Peyer's patch (tissue), 4 donors: Measurements from ENCODE around the gene CCDC63. TPM values are rescaled to one million over a fixed set of nuclear protein-coding genes. Genes with fewer than 3 reads are reported as not detected.

Source experiments
- DNase-seq, 3 donors: peaks; one replicate each; pipeline ENCODE4 v3.0.0-alpha.2; 2017 to 2019
- H3K27ac ChIP-seq, 4 donors: fragments of 200-600 bp; sonication (generic); one replicate each; pipeline ENCODE4 v1.5.1; 2016 to 2019
- H3K27me3 ChIP-seq, 2 donors: fragments of 200-600 bp; sonication (generic); one replicate each; pipeline ENCODE4 v1.5.1; 2019
- H3K36me3 ChIP-seq, 3 donors: fragments of 200-600 bp; sonication (generic); one replicate each; pipeline ENCODE4 v1.5.1; 2016 to 2019
- H3K4me1 ChIP-seq, 4 donors: fragments of 200-600 bp; sonication (generic); one replicate each; pipeline ENCODE4 v1.5.1; 2016 to 2019
- H3K4me3 ChIP-seq, 4 donors: fragments of 200-600 bp; sonication (generic); 1 replicate in 3 of 4; 2 replicates in 1 of 4; pipeline ENCODE4 v1.5.1; 2016 to 2019; ENCODE audit warnings: mild to moderate bottlenecking in 1 of 4
- H3K9me3 ChIP-seq, 4 donors: fragments of 200-600 bp; sonication (generic); one replicate each; pipeline ENCODE4 v1.5.1; 2016 to 2019; ENCODE audit warnings: mild to moderate bottlenecking in 1 of 4
- POLR2A ChIP-seq, 2 donors: fragments of 450-650 bp; IDR thresholded peaks; one replicate each; pipeline ENCODE4 v1.5.1; 2017; ENCODE audit warnings: antibody characterized with exemption in 2 of 2, mild to moderate bottlenecking in 2 of 2, moderate library complexity in 2 of 2
- total RNA-seq, 4 donors: library from RNA; depleted of rRNA; stranded (reverse); fragments of >200 nt; gene quantifications; one replicate each; pipeline ENCODE4 v1.1.0, GENCODE V29; 2016
- TF ChIP-seq, protein P1 (sequence below), 6 experiments: fragments of 450-650 bp in 4 of 6; fragments of 200-600 bp in 2 of 6; sonication (generic) in 1 of 6; IDR thresholded peaks; one replicate each; pipeline ENCODE4 v1.5.1; 2017 to 2019; ENCODE audit warnings: antibody characterized with exemption in 6 of 6, mild to moderate bottlenecking in 3 of 6, moderate library complexity in 1 of 6

The CCDC63 gene
- total RNA-seq = not detected

DNA sequence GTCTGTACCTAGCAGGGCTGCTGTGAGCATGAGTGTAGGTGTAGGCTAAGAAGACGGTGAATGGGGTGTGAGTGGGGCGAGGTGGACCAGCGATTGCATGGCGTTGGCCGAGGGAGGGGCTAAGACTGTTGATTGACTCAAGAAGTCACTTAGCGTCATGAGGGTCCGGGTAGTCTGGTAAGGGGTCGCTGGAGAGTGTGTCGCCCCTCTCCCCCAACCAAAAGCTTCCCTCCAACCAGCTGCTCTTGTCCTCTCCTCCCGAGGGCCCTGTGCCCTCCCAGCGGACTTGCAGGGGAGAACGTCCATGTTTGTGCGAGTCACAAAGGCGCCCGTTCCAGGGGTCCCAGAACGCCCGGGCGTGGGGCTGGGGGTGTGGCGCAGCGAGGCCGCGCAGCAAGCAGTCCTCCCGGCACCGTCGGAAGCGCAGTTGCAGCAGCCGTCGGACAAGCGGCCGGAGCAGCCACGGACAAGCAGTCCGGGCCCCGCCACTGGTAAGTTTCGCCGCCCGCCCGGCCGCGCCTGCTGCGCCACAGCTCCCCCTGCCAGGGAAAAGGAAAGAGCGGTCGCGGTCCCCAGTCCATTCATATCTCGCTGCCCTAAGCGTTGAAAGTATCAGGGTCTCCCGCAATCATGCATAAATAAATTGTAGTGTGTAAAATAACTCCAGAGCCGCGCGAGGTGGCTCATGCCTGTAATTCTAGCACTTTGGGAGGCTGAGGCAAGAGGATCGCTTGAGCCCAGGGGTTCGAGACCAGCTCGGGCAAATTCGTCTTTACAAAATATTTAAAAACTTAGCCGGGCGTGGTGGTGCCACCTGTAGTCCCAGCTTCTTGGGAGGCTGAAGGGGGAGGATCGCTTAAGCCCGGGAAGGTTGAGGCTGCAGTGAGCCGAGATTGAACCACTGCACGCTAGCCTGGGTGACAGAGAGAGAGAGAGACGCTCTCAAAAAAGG lies at the start of gene CCDC63:
CCDC63 (plus strand) TSS at position 373 of the 952 bp plus-strand sequence. CDS start 5,968 bp downstream, outside the sequence.
- Histone ChIP-seq H3K27ac (peak within 1 kb of the TSS in 1 of 4 donors; percentile 7), H3K27me3 (no peaks in the 10 kb centered on the region), H3K4me1 (peaks cover 0 to 3% (median 0%) of the 10 kb centered on the region in 4 donors), H3K4me3 (peak within 1 kb of the TSS; percentile 24 to 43 (median 40)), H3K36me3 (no peaks in the 10 kb centered on the region), H3K9me3 (no peaks in the 10 kb centered on the region)
- peak; percentile 51 to 76 (median 70) for DNase-seq
- TF ChIP-seq, protein P1, sequence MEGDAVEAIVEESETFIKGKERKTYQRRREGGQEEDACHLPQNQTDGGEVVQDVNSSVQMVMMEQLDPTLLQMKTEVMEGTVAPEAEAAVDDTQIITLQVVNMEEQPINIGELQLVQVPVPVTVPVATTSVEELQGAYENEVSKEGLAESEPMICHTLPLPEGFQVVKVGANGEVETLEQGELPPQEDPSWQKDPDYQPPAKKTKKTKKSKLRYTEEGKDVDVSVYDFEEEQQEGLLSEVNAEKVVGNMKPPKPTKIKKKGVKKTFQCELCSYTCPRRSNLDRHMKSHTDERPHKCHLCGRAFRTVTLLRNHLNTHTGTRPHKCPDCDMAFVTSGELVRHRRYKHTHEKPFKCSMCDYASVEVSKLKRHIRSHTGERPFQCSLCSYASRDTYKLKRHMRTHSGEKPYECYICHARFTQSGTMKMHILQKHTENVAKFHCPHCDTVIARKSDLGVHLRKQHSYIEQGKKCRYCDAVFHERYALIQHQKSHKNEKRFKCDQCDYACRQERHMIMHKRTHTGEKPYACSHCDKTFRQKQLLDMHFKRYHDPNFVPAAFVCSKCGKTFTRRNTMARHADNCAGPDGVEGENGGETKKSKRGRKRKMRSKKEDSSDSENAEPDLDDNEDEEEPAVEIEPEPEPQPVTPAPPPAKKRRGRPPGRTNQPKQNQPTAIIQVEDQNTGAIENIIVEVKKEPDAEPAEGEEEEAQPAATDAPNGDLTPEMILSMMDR (IDR thresholded peaks at IDR 0.05) = peak in 5 of 6 experiments; percentile 6 to 37 (median 28)
- no peak for TF ChIP-seq POLR2A (IDR thresholded peaks at IDR 0.05)

- peaks cover 0 to 4% (median 0%) of the 10 kb centered on the region in 4 donors for H3K9me3 ChIP-seq
- DNase-seq = no peak
- H3K36me3 ChIP-seq = no peaks in the 10 kb centered on the region
- H3K4me1 ChIP-seq = no peaks in the 10 kb centered on the region
- no peaks in the 10 kb centered on the region for H3K27me3 ChIP-seq
- H3K27ac ChIP-seq = no peak overlapping the region
- TF ChIP-seq POLR2A (IDR thresholded peaks at IDR 0.05) = no peak
- TF ChIP-seq, protein P1 (IDR thresholded peaks at IDR 0.05) = no peak
- H3K4me3 ChIP-seq = no peak overlapping the region
Observed at GRCh38 chr12:110798461-110798860, 48.3 kb upstream of the CCDC63 start.

- TF ChIP-seq, protein P1 (IDR thresholded peaks at IDR 0.05) = no peak
- no peak for TF ChIP-seq POLR2A (IDR thresholded peaks at IDR 0.05)
- Histone ChIP-seq H3K4me3 (no peak overlapping the region), H3K27ac (no peak overlapping the region), H3K4me1 (no peaks in the 10 kb centered on the region), H3K27me3 (no peaks in the 10 kb centered on the region), H3K9me3 (peaks cover 0 to 5% (median 2%) of the 10 kb centered on the region in 4 donors), H3K36me3 (no peaks in the 10 kb centered on the region)
- no peak for DNase-seq
Observed at GRCh38 chr12:110802489-110802888, 44.3 kb upstream of the CCDC63 start.

- H3K27ac ChIP-seq = no peak overlapping the region
- no peak for TF ChIP-seq POLR2A (IDR thresholded peaks at IDR 0.05)
- TF ChIP-seq, protein P1 (IDR thresholded peaks at IDR 0.05) = no peak
- no peak overlapping the region for H3K4me3 ChIP-seq
- peaks cover 0 to 5% (median 0%) of the 10 kb centered on the region in 4 donors for H3K4me1 ChIP-seq
- no peaks in the 10 kb centered on the region for H3K36me3 ChIP-seq
- DNase-seq = no peak
- peaks cover 0 to 5% (median 2%) of the 10 kb centered on the region in 4 donors for H3K9me3 ChIP-seq
- no peaks in the 10 kb centered on the region for H3K27me3 ChIP-seq
Observed at GRCh38 chr12:110804406-110804805, 42.4 kb upstream of the CCDC63 start.

DNA sequence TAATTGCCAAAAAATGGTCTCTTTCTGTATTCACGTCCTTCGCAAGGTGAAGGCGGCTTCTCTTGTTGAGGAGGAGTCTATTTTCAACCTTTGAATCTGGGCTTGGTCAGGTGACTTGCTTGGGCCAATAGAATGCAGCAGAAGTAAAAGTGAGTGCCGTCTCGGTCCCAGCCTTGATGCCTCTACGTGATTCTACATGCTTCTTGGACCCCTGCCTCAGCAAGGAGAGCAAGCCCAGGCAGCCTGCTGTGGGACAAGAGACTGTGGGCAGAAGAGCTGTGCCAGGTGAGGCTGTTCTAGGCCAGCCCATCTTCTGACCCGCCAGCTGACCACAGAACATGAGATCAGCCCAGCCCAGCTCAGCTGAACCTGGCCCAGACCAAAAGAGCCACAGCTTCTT lies 39.1 kb upstream of the CCDC63 start:
- H3K9me3 ChIP-seq = peaks cover 0 to 5% (median 0%) of the 10 kb centered on the region in 4 donors
- peaks cover 0 to 11% (median 0%) of the 10 kb centered on the region in 4 donors for H3K4me1 ChIP-seq
- no peak overlapping the region for H3K27ac ChIP-seq
- TF ChIP-seq POLR2A (IDR thresholded peaks at IDR 0.05) = no peak
- TF ChIP-seq, protein P1 (IDR thresholded peaks at IDR 0.05) = no peak
- no peaks in the 10 kb centered on the region for H3K27me3 ChIP-seq
- no peak overlapping the region for H3K4me3 ChIP-seq
- H3K36me3 ChIP-seq = no peaks in the 10 kb centered on the region
- no peak for DNase-seq
